K562 (cell line): ENCODE data around the gene EDDM13.
"Not testable (repeated sequence)": the region's sequence is repeated elsewhere in the genome, so short reads cannot be mapped to it uniquely, and the experiment has no call there.

ENCODE experiments used
- KLF10 ChIP-seq: fragments of 250-450 bp; sonication (Bioruptor Pico); IDR thresholded peaks from 2 replicates; pipeline ENCODE4 v1.6.1; 2021; ENCODE audit warnings: matching md5 sums
- TF ChIP-seq, protein P1 (sequence below), 3 experiments: IDR thresholded peaks in 2 of 3; conservative IDR thresholded peaks in 1 of 3; 2 replicates each; pipeline ENCODE4 v1.5.1; 2011 to 2012; ENCODE audit warnings: low read length in 3 of 3, mild to moderate bottlenecking in 3 of 3, control low read depth in 2 of 3, improper control_type of control experiment in 1 of 3, inconsistent platforms in 1 of 3, low read depth in 1 of 3, mixed read lengths in 1 of 3, moderate library complexity in 1 of 3; ENCODE audit not compliant: insufficient read depth in 2 of 3

DNA sequence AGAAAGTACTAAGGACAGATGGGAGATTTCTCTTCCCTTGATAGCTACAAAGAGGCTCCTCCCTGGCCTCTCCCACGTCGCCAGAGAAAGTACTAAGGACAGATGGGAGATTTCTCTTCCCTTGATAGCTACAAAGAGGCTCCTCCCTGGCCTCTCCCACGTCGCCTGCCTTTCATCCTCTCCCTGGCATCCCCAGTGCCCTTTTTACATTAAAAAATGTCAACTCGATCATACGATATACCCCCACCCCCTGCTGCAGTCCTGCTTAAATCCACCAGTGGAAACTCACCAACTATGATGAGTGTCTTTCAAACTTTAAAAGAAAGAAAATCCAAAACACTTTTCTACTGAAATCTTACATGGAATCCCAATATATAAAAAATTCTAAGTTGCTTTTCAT is 34.5 kb downstream of the EDDM13 start:
- TF ChIP-seq, protein P1, sequence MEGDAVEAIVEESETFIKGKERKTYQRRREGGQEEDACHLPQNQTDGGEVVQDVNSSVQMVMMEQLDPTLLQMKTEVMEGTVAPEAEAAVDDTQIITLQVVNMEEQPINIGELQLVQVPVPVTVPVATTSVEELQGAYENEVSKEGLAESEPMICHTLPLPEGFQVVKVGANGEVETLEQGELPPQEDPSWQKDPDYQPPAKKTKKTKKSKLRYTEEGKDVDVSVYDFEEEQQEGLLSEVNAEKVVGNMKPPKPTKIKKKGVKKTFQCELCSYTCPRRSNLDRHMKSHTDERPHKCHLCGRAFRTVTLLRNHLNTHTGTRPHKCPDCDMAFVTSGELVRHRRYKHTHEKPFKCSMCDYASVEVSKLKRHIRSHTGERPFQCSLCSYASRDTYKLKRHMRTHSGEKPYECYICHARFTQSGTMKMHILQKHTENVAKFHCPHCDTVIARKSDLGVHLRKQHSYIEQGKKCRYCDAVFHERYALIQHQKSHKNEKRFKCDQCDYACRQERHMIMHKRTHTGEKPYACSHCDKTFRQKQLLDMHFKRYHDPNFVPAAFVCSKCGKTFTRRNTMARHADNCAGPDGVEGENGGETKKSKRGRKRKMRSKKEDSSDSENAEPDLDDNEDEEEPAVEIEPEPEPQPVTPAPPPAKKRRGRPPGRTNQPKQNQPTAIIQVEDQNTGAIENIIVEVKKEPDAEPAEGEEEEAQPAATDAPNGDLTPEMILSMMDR (IDR thresholded peaks at IDR 0.05 in 2 of 3, conservative IDR thresholded peaks at IDR 0.05 in 1 of 3; ENCODE audit: insufficient read depth in 2 of 3, low read depth in 1 of 3, low read length in 3 of 3) = not testable (repeated sequence)
- not testable (repeated sequence) for TF ChIP-seq KLF10 (CRISPR knock-in tag)
